Activated CD8-positive, alpha-beta memory T cell treated with anti-CD3 and anti-CD28 coated beads for 48 hours (primary cell): ENCODE results near the gene ZNF83.
"Not testable (repeated sequence)": the region's sequence is repeated elsewhere in the genome, so short reads cannot be mapped to it uniquely, and the experiment has no call there.

Source experiments
- DNase-seq, 3 experiments: peaks; one replicate each; pipeline ENCODE4 v3.0.0-alpha.2; 2020; ENCODE audit warnings: low read depth in 2 of 3, low spot score in 2 of 3

Gene ZNF83

GRCh38 chr19:52570000-52570861, 67.9 kb downstream of the ZNF83 start, which contains the start of gene ZNF701:
Gene ZNF701 (plus strand): TSS chr19:52570287. CDS start chr19:52574148, 3,861 bp downstream.
- peak; percentile 79 to 93 (median 84) for DNase-seq

DNA sequence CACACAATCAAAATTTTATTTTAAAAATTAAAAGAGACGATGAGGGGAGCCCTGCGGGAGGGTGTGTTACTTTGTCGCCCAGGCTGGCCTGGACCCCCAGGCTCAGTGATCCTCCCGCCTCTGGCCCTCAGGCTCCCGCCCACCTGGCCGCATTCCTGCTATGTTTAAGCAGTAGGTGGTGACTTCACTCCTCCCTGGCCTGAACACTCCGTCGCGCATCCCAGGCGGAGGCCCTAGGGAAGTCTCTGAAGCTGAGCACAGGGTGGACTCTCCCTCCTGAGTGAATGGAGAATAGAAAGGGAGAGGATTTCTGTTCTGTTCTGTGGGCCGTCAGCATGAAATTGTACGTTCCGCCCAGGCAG, 68.5 kb downstream of the ZNF83 start:
- not testable (repeated sequence) for DNase-seq

DNA sequence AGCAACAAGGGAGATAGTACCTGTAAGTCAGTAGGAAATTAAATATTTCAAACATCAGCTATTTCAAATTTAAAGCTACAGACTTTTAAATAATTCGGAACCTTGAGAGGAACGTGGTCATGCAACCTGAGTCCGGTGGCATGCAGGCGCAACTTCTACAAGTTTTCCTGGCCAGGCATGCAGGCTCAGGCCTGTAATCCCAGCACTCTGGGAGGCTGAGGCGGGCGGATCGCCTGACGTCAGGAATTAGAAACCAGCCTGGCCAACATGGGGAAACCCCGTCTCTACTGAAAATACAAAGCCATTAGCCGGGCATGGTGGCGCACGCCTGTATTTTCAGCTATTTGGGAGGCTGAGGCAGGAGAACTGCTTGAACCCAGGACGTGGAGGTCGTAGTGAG, 70.2 kb downstream of the ZNF83 start:
- DNase-seq, result no peak

DNA sequence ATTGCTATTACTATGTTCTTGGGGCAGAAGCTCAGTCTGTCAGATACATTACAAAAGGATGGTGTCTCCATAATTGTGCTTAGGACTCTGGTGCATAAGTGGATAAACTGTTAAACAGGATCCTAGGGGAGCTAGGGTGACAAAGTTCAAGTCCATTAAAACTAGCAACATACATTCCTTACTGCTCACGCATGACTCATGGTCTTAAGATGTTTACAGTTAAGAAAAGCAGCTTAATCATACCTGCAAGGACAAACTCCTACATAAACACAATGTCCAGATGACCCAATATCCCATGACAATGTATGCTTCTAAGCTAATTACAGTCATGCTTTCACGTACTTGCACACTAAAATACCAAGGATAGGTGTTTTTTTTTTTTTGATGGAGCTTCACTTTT, 71.6 kb downstream of the ZNF83 start:
- no peak for DNase-seq

DNA sequence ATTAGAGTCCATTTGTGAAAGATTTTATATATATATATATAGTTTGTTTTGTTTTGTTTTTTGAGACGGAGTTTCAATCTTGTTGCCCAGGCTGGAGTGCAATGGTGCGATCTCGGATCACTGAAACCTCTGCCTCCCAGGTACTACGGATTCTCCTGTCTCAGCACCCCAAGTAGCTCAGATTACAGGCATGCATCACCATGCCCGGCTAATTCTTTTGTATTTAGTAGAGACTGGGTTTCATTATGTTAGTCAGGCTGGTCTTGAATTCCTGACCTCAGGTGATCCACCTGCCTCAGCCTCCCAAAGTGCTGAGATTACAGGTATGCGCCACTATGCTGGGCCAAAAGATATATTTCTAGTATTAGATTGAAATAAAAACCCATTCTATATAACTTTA, 72.0 kb downstream of the ZNF83 start:
- DNase-seq, result no peak
